CD4-positive, alpha-beta memory T cell (primary cell): ENCODE results near the gene TGFBR1. TPM values are rescaled to one million over a fixed set of nuclear protein-coding genes. Genes with fewer than 3 reads are reported as not detected.

Source experiments
- CTCF ChIA-PET: fragments of 350-600 bp; sonication (Branson Sonifier 250); formaldehyde crosslinking; loops from one replicate; lab custom pipeline; 2021; ENCODE audit warnings: inconsistent platforms; ENCODE audit not compliant: partially characterized antibody; lab: Charles Lee
- POLR2A ChIA-PET: fragments of 350-600 bp; sonication (Branson Sonifier 250); formaldehyde crosslinking; loops from one replicate; lab custom pipeline; 2021; ENCODE audit not compliant: partially characterized antibody; lab: Charles Lee
- DNase-seq, 5 donors: peaks; one replicate each; pipeline versions ENCODE4 v3.0.0 to v3.0.0-alpha.2; 2020 to 2022; ENCODE audit warnings: mixed read lengths in 1 of 5
- H3K27ac ChIP-seq: one replicate; pipeline ENCODE4 v1.7.0; 2013; ENCODE audit warnings: low read depth, low read length
- H3K27me3 ChIP-seq: 2 replicates; pipeline ENCODE4 v1.7.0; 2013; ENCODE audit warnings: mild to moderate bottlenecking, low read length, moderate library complexity; ENCODE audit not compliant: insufficient read depth
- H3K36me3 ChIP-seq: 2 replicates; pipeline ENCODE4 v1.7.0; 2013; ENCODE audit warnings: mild to moderate bottlenecking, low read length, moderate library complexity; ENCODE audit not compliant: insufficient read depth
- H3K4me1 ChIP-seq: 2 replicates; pipeline ENCODE4 v1.7.0; 2013; ENCODE audit warnings: mild to moderate bottlenecking, low read length, moderate library complexity; ENCODE audit not compliant: insufficient read depth
- H3K4me3 ChIP-seq, 2 donors: one replicate each; pipeline ENCODE4 v1.7.0; 2013; ENCODE audit warnings: low read length in 2 of 2, mild to moderate bottlenecking in 1 of 2
- H3K9me3 ChIP-seq, 2 donors: one replicate each; pipeline ENCODE4 v1.7.0; 2013; ENCODE audit warnings: low read length in 2 of 2, control low read depth in 1 of 2; ENCODE audit not compliant: control insufficient read depth in 1 of 2
- H3K27ac Mint-ChIP-seq, 7 donors: one replicate each; pipeline ENCODE4 v1.8.0; 2020 to 2021; ENCODE audit warnings: mixed read lengths in 7 of 7, mild to moderate bottlenecking in 6 of 7, inconsistent platforms in 3 of 7, moderate library complexity in 3 of 7
- H3K27me3 Mint-ChIP-seq, 2 donors: one replicate each; pipeline ENCODE4 v1.8.0; 2020 to 2021; ENCODE audit warnings: mixed read lengths in 2 of 2
- H3K36me3 Mint-ChIP-seq, 2 donors: one replicate each; pipeline ENCODE4 v1.8.0; 2020 to 2021; ENCODE audit warnings: mixed read lengths in 2 of 2, inconsistent platforms in 1 of 2, mild to moderate bottlenecking in 1 of 2
- H3K4me1 Mint-ChIP-seq, 4 donors: one replicate each; pipeline ENCODE4 v1.8.0; 2020 to 2021; ENCODE audit warnings: mixed read lengths in 4 of 4, mild to moderate bottlenecking in 1 of 4
- H3K4me3 Mint-ChIP-seq, 8 donors: one replicate each; pipeline ENCODE4 v1.8.0; 2020 to 2021; ENCODE audit warnings: mixed read lengths in 8 of 8, mild to moderate bottlenecking in 7 of 8, moderate library complexity in 6 of 8, inconsistent platforms in 3 of 8
- H3K9me3 Mint-ChIP-seq, 8 donors: one replicate each; pipeline ENCODE4 v1.8.0; 2020 to 2021; ENCODE audit warnings: mixed read lengths in 8 of 8, mild to moderate bottlenecking in 5 of 8, inconsistent platforms in 3 of 8, moderate library complexity in 1 of 8
- intact Hi-C: fragments of 100-400 bp; cut with micrococcal nuclease; formaldehyde crosslinking; loops from one replicate; pipeline ENCODE4 v1.15.1; 2023
- polyA plus RNA-seq, 2 donors: library from polyadenylated mRNA; unstranded; fragments of 300-500 nt; fragmentation: Illumina TruSeq; gene quantifications; one replicate each; pipeline ENCODE4 v1.2.3, GENCODE V29; 2021
- total RNA-seq, 2 experiments: library from RNA; stranded (reverse); gene quantifications; one replicate each; pipeline ENCODE4 v1.2.3, GENCODE V29; 2021

Gene TGFBR1
- total and polyA plus RNA-seq, 4 experiments from 2014 or later = 19.1 to 27.4 (median 23.9) TPM

- Histone ChIP-seq H3K9me3 (no peaks in the 10 kb centered on the region), H3K4me1 (peaks cover 59% of the 10 kb centered on the region), H3K4me3 (peak overlapping the region in 1 of 2 donors; percentile 71), H3K36me3 (no peaks in the 10 kb centered on the region), H3K27me3 (no peaks in the 10 kb centered on the region), H3K27ac (no peak overlapping the region)
- peaks cover 0 to 2% (median 0%) of the 10 kb centered on the region in 8 donors for H3K9me3 Mint-ChIP-seq
- H3K4me1 Mint-ChIP-seq = peaks cover 58 to 92% (median 78%) of the 10 kb centered on the region in 4 donors
- POLR2A ChIA-PET = interaction anchor here (0.6 to 5.0 kb wide), 15 partner anchors 9 to 75 kb away, joined by 3 to 82 read pairs (median 8); partner anchors contain the start of gene TGFBR1
- H3K27me3 Mint-ChIP-seq = no peaks in the 10 kb centered on the region
- CTCF ChIA-PET = interaction anchor here (0.8 to 3.7 kb wide), 11 partner anchors 10 to 81 kb away, joined by 3 to 29 read pairs (median 9); partner anchors contain the start of gene TGFBR1
- H3K4me3 Mint-ChIP-seq = peak overlapping the region; percentile 74 to 95 (median 88)
- peak in 4 of 5 donors; percentile 22 to 27 (median 26) for DNase-seq
- H3K36me3 Mint-ChIP-seq = no peaks in the 10 kb centered on the region
- intact Hi-C loops = loop anchor here (2.0 kb wide), 3 partner anchors 18 to 76 kb away; no protein-coding TSS in a partner anchor
- peak overlapping the region; percentile 17 to 93 (median 80) for H3K27ac Mint-ChIP-seq
Measured at GRCh38 chr9:99058964-99059921, 45.7 kb upstream of the TGFBR1 start.

DNA sequence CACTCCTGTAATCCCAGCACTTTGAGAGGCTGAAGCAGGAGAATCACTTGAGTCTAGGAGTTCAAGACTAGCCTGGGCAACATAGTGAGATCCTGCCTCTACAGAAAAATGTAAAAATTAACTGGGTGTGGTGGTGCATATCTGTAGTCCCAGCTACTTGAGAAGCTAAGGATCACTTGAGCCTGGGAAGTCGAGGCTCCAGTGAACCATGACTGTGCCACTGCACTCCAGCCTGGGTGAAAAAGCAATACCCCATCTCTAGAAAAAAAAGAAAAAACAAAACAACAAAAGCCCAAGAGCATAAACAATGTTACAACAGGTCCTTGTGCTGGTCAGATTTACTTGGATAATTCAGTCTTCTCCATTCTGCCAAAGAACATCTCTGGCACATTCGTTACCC, 44.3 kb upstream of the TGFBR1 start:
- H3K27me3 Mint-ChIP-seq = no peaks in the 10 kb centered on the region
- H3K27ac Mint-ChIP-seq = peak overlapping the region in 3 of 7 donors; percentile 41 to 78 (median 52)
- Histone ChIP-seq H3K4me1 (peaks cover 53% of the 10 kb centered on the region), H3K27ac (no peak overlapping the region), H3K4me3 (no peak overlapping the region), H3K9me3 (no peaks in the 10 kb centered on the region), H3K36me3 (no peaks in the 10 kb centered on the region), H3K27me3 (no peaks in the 10 kb centered on the region)
- ChIA-PET POLR2A (interaction anchor here (1.9 to 5.0 kb wide), 3 partner anchors 17 to 44 kb away, joined by 6 to 82 read pairs (median 58); partner anchors contain the start of gene TGFBR1), CTCF (interaction anchor here (3.7 kb wide), 1 partner anchor 79 kb away, joined by 29 read pairs; no protein-coding TSS in a partner anchor)
- peak overlapping the region in 3 of 8 donors; percentile 11 to 55 (median 32) for H3K4me3 Mint-ChIP-seq
- no peak for DNase-seq
- intact Hi-C loops = no loop called here
- H3K36me3 Mint-ChIP-seq = no peaks in the 10 kb centered on the region
- peaks cover 56 to 92% (median 80%) of the 10 kb centered on the region in 4 donors for H3K4me1 Mint-ChIP-seq
- peaks cover 0 to 2% (median 0%) of the 10 kb centered on the region in 8 donors for H3K9me3 Mint-ChIP-seq

DNA sequence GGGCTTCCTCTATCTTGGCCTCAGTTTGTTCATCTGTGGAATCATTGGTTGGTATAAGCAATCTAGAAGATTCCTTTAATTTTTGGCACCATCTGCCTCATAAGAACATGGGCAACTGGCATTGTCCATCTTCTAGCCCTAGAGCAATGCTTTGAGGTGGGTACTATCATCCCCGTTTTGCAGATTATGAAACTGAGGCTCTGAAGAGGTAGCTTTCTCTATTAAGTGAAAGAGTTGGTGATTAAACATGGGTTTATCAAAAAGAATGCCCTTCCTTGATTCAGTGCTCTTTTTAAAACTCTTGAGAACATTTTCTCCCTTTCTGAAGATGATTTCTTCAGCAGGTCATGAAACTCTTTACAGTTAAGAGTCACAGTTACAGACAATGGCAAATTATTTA, 42.4 kb upstream of the TGFBR1 start:
- H3K36me3 Mint-ChIP-seq = no peaks in the 10 kb centered on the region
- H3K27me3 Mint-ChIP-seq = no peaks in the 10 kb centered on the region
- Histone ChIP-seq H3K36me3 (no peaks in the 10 kb centered on the region), H3K27ac (no peak overlapping the region), H3K4me1 (peaks cover 33% of the 10 kb centered on the region), H3K4me3 (no peak overlapping the region), H3K9me3 (no peaks in the 10 kb centered on the region), H3K27me3 (no peaks in the 10 kb centered on the region)
- no peak for DNase-seq
- ChIA-PET POLR2A (interaction anchor here (1.4 to 1.9 kb wide), 2 partner anchors 42 to 50 kb away, joined by 3 to 6 read pairs; partner anchors contain the start of gene TGFBR1), CTCF (no interaction called here)
- peak overlapping the region in 1 of 8 donors; percentile 13 for H3K4me3 Mint-ChIP-seq
- peaks cover 43 to 85% (median 71%) of the 10 kb centered on the region in 4 donors for H3K4me1 Mint-ChIP-seq
- intact Hi-C loops = no loop called here
- no peak overlapping the region for H3K27ac Mint-ChIP-seq
- H3K9me3 Mint-ChIP-seq = peaks cover 0 to 2% (median 0%) of the 10 kb centered on the region in 8 donors

GRCh38 chr9:99063522-99063921, 41.4 kb upstream of the TGFBR1 start:
- no peak overlapping the region for H3K4me3 Mint-ChIP-seq
- H3K27me3 Mint-ChIP-seq = no peaks in the 10 kb centered on the region
- Histone ChIP-seq H3K36me3 (no peaks in the 10 kb centered on the region), H3K9me3 (no peaks in the 10 kb centered on the region), H3K4me1 (peaks cover 27% of the 10 kb centered on the region), H3K4me3 (no peak overlapping the region), H3K27ac (no peak overlapping the region), H3K27me3 (no peaks in the 10 kb centered on the region)
- no peaks in the 10 kb centered on the region for H3K36me3 Mint-ChIP-seq
- intact Hi-C loops = no loop called here
- peaks cover 38 to 79% (median 65%) of the 10 kb centered on the region in 4 donors for H3K4me1 Mint-ChIP-seq
- peaks cover 0 to 2% (median 0%) of the 10 kb centered on the region in 8 donors for H3K9me3 Mint-ChIP-seq
- peak overlapping the region in 1 of 7 donors; percentile 88 for H3K27ac Mint-ChIP-seq
- no peak for DNase-seq
- CTCF ChIA-PET = no interaction called here
- POLR2A ChIA-PET = no interaction called here

GRCh38 chr9:99066571-99066970, 38.3 kb upstream of the TGFBR1 start:
- no peaks in the 10 kb centered on the region for H3K36me3 ChIP-seq
- H3K4me1 ChIP-seq = peaks cover 18% of the 10 kb centered on the region
- no peak for DNase-seq
- H3K27ac ChIP-seq = no peak overlapping the region
- H3K9me3 Mint-ChIP-seq = peaks cover 0 to 2% (median 0%) of the 10 kb centered on the region in 8 donors
- no peak overlapping the region for H3K27ac Mint-ChIP-seq
- POLR2A ChIA-PET = interaction anchor here (0.8 to 2.0 kb wide), 3 partner anchors 26 to 53 kb away, joined by 3 to 5 read pairs (median 4); no protein-coding TSS in a partner anchor
- peaks cover 34 to 83% (median 59%) of the 10 kb centered on the region in 4 donors for H3K4me1 Mint-ChIP-seq
- no peak overlapping the region for H3K4me3 ChIP-seq
- H3K9me3 ChIP-seq = no peaks in the 10 kb centered on the region
- intact Hi-C loops = no loop called here
- no peaks in the 10 kb centered on the region for H3K36me3 Mint-ChIP-seq
- H3K4me3 Mint-ChIP-seq = peak overlapping the region in 1 of 8 donors; percentile 48
- H3K27me3 ChIP-seq = no peaks in the 10 kb centered on the region
- H3K27me3 Mint-ChIP-seq = no peaks in the 10 kb centered on the region
- CTCF ChIA-PET = interaction anchor here (0.6 to 1.3 kb wide), 5 partner anchors 15 to 118 kb away, joined by 3 to 4 read pairs (median 3); no protein-coding TSS in a partner anchor

DNA sequence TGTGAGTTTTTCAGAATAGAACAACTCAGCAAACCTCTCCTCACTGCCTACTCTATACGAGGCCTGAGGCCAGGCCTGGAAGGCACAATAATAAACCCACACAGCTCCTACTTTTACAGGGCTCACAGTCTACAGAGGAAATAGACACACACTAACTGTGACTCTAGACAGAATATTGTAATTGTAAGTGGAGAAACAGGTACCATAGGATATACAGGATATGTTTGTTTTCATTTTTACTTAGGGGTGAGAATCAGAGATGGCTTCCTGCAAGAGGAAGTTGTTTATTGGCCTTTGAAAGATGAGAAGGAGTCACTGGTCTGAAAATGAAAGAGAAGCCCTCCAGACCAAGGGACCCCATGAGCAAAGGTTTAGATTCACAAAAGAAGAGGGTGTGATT, 35.8 kb upstream of the TGFBR1 start:
- CTCF ChIA-PET = no interaction called here
- Mint-ChIP-seq H3K4me3 (peak overlapping the region in 6 of 8 donors; percentile 12 to 73 (median 54)), H3K4me1 (peaks cover 27 to 75% (median 47%) of the 10 kb centered on the region in 4 donors), H3K27ac (peak overlapping the region; percentile 41 to 92 (median 81)), H3K36me3 (no peaks in the 10 kb centered on the region), H3K27me3 (no peaks in the 10 kb centered on the region), H3K9me3 (peaks cover 0 to 2% (median 0%) of the 10 kb centered on the region in 8 donors)
- DNase-seq = no peak
- intact Hi-C loops = no loop called here
- Histone ChIP-seq H3K9me3 (no peaks in the 10 kb centered on the region), H3K27me3 (no peaks in the 10 kb centered on the region), H3K36me3 (no peaks in the 10 kb centered on the region), H3K4me1 (peaks cover 18% of the 10 kb centered on the region), H3K4me3 (no peak overlapping the region), H3K27ac (no peak overlapping the region)
- POLR2A ChIA-PET = interaction anchor here (1.0 to 2.6 kb wide), 5 partner anchors 11 to 37 kb away, joined by 3 to 22 read pairs (median 4); partner anchors contain the start of gene TGFBR1
